VCaP (cell line): Measurements from ENCODE around the gene CASQ1.

ENCODE experiments used
- H3K27ac ChIP-seq: fragments of 450-650 bp; 2 replicates; pipeline ENCODE4 v1.5.1; 2017
- TF ChIP-seq, protein P1 (sequence below): fragments of 450-650 bp; conservative IDR thresholded peaks from 2 replicates; pipeline ENCODE4 v1.5.1; 2017; ENCODE audit warnings: mild to moderate bottlenecking, moderate library complexity

The CASQ1 gene

DNA sequence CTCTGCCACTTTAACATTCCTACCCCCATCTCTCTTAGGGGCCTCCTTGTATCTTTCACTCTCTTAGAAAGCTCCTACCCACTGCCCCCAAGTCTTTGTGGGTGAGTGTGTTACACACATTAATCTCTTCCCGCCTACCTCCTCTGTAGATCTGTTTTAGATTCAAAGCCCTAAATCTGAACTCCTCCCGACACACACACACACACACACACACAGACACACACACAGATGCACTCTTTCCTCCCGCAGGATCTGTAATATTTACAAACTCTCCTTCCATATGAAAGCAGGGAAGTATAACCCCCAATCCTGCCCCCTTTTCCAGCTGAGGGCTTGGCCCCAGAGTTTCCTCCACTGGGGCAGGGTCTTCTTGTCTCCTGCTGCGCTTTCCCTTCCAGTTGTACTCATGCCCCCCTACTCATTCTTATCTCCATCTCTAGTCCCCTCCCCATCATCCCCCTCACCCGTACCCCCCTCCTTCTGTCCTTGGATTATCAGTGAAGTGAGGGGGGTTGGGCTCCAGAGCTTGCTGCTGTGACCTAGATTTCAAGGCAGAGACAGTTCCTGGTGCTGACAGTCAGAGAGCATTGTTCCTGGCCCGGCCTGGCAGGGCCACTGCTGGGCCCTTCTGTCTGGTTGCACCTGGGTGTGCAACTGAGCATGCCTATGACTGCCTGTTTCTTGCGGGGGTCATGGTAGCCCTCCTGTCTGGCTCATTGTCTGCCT lies 19.1 kb downstream of the CASQ1 start:
- H3K27ac ChIP-seq, result no peak overlapping the region
- TF ChIP-seq, protein P1, sequence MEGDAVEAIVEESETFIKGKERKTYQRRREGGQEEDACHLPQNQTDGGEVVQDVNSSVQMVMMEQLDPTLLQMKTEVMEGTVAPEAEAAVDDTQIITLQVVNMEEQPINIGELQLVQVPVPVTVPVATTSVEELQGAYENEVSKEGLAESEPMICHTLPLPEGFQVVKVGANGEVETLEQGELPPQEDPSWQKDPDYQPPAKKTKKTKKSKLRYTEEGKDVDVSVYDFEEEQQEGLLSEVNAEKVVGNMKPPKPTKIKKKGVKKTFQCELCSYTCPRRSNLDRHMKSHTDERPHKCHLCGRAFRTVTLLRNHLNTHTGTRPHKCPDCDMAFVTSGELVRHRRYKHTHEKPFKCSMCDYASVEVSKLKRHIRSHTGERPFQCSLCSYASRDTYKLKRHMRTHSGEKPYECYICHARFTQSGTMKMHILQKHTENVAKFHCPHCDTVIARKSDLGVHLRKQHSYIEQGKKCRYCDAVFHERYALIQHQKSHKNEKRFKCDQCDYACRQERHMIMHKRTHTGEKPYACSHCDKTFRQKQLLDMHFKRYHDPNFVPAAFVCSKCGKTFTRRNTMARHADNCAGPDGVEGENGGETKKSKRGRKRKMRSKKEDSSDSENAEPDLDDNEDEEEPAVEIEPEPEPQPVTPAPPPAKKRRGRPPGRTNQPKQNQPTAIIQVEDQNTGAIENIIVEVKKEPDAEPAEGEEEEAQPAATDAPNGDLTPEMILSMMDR, result no peak

DNA sequence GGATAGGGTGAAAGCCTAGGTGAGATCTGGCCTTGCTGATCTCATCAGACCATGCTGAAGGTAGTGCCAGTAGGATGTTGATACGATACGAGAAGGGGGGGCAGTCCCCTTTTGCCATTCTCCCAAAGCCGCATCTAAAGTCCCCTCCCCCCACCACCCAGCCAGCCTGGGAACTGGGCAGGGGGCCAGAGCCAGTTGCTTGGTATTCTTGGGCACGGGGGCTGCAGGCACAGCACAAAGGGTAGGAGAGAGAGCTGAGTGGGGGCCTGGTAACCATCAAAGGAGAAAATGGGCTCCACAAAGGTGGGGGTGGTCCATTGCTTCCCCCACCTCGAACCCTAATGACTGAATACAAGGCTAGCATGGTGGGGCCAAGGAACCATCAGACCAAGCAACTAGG lies 20.2 kb downstream of the CASQ1 start:
- H3K27ac ChIP-seq, result no peak overlapping the region
- TF ChIP-seq, protein P1, result no peak

DNA sequence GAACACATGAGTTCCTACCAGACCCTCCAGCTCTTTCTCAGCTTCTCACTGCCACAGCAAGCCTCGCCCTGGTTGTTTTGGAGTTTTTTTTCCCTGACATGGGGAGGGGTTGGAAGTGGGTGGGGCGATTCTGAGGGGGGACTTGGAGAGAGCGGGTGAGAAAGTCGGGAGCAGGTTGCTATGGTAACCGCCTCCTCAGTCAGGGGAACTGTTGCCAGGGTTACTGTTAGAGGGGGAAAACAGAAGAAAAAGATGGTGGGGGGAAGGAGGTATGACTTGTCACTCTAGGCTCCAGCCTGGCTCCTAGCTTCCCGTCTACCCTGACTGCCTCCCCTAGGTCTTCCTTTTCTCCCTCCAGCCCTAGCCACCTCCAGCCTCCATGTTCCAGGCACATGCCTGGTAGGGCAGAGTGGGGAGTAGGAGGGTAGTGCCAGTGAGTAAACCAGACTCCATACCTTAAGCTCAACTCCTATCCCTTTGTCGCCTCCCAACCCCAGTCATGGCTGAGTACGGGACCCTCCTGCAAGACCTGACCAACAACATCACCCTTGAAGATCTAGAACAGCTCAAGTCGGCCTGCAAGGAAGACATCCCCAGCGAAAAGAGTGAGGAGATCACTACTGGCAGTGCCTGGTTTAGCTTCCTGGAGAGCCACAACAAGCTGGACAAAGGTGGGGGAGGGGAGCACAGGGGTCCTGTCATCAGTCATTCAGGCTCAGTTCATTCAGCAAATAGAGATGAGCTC lies 20.8 kb downstream of the CASQ1 start:
- TF ChIP-seq, protein P1, result no peak
- H3K27ac ChIP-seq, result no peak overlapping the region

DNA sequence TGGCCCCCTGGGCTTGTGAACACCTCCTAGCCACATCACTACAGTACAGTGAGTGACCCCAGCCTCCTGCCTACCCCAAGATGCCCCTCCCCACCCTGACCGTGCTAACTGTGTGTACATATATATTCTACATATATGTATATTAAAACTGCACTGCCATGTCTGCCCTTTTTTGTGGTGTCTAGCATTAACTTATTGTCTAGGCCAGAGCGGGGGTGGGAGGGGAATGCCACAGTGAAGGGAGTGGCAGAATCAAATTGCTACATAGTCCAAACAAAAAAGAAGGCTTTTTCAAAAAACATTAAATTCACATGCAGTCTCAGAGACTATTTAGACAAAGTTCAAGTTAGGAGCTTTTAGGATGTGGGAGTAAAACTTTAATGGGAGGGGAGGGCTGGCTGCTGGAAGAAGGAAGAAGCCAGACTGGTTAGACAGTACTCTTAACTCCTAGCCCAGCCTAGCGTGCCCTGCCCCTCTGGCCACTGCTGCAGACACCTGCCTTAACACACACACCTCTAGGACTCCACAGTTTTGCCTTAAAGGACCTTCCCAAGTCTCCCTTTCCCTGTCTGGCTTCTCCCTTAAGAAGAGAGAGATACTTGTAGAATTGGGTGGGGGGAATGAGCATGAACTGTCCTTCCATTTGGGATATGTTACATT lies 24.2 kb downstream of the CASQ1 start:
- TF ChIP-seq, protein P1, result no peak

DNA sequence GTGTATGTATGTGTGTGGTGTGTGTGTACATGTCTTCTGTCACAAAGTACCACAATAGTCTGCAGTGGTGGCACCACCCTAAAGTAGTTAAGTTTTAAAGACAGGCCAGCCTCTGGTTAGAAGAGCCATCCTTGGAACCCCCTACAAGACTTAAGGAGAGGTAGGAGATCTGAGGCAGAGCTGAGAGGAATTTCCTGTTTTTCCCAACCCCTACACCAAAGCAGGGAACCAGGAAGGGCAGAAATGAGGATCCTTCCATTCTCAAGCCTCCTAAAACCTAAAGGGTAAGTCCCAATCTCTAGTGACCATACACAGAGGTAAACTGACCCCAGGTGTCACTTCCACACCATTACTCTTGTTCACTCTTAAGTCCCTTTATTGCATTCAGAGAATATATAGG lies 25.9 kb downstream of the CASQ1 start:
- TF ChIP-seq, protein P1, result no peak
- peak overlapping the region; percentile 78 for H3K27ac ChIP-seq

More for the DNA sequence above, 24.2 kb downstream of the CASQ1 start:
- peak overlapping the region; percentile 78 for H3K27ac ChIP-seq

DNA sequence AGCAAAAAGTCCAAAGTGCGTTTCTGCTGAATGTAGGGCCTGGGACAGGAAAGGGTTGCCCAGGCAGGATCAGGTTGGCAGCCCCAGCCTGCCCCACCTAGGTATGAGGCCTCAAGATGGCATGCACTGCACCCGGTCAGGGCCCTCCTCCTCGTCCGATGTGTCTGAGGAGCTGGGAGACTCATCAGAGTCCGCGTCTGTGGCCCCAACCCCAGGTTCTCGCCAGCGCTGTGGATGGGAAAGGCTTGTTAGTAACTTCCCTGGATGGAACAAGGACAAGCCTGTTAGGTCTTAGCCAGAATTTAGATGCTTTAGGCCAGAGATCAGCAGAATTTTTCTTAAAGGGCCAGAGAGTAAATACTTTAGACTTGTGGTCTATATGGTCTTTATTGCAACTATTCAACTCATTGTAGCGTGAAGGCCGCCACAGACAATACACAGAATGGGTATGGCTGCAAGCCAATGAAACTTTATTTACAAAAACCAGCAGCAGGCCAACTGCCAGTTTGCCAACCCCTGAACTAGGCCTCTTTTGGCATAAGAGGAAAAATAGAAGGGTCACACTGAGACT lies 27.2 kb downstream of the CASQ1 start:
- H3K27ac ChIP-seq, result peak overlapping the region; percentile 78
- TF ChIP-seq, protein P1, result no peak
